Karpas-422 (cell line): ENCODE results near the gene DZIP1L. TPM values are rescaled to one million over a fixed set of nuclear protein-coding genes. Genes with fewer than 3 reads are reported as not detected.

Experiments
- DNase-seq: peaks from one replicate; pipeline ENCODE4 v3.0.0-alpha.2; 2015
- H2AFZ ChIP-seq: fragments of 200-600 bp; sonication (generic); 2 replicates; pipeline ENCODE4 v1.6.1; 2014; ENCODE audit warnings: antibody characterized with exemption, low read length, mixed read lengths
- H3K27ac ChIP-seq: fragments of 200-600 bp; sonication (generic); 2 replicates; pipeline ENCODE4 v1.5.1; 2014; ENCODE audit warnings: mild to moderate bottlenecking, low read length, moderate library complexity
- H3K27me3 ChIP-seq: fragments of 200-600 bp; sonication (generic); 2 replicates; pipeline ENCODE4 v1.6.1; 2014; ENCODE audit warnings: low read length, mixed read lengths
- H3K36me3 ChIP-seq: fragments of 200-600 bp; sonication (generic); 2 replicates; pipeline ENCODE4 v1.6.1; 2014; ENCODE audit warnings: low read length, mixed read lengths; ENCODE audit not compliant: insufficient read depth
- H3K4me1 ChIP-seq: fragments of 200-600 bp; sonication (generic); 2 replicates; pipeline ENCODE4 v1.6.1; 2014; ENCODE audit warnings: mild to moderate bottlenecking, low read length, mixed read lengths
- H3K4me2 ChIP-seq: fragments of 200-600 bp; sonication (generic); 2 replicates; pipeline ENCODE4 v1.6.1; 2014; ENCODE audit warnings: low read length, low read depth, mild to moderate bottlenecking; ENCODE audit not compliant: poor library complexity, severe bottlenecking
- H3K4me3 ChIP-seq: fragments of 200-600 bp; sonication (generic); 2 replicates; pipeline ENCODE4 v1.5.1; 2014; ENCODE audit warnings: mild to moderate bottlenecking, antibody characterized with exemption, low read length, mixed read lengths
- H3K79me2 ChIP-seq: fragments of 200-600 bp; sonication (generic); 2 replicates; pipeline ENCODE4 v1.6.1; 2014; ENCODE audit warnings: mild to moderate bottlenecking, low read length, mixed read lengths
- H3K9ac ChIP-seq: fragments of 200-600 bp; sonication (generic); 2 replicates; pipeline ENCODE4 v1.6.0; 2014; ENCODE audit warnings: low read length
- H3K9me2 ChIP-seq: fragments of 200-600 bp; sonication (generic), shearing (Covaris generic); replicated peaks from 2 replicates; pipeline ENCODE4 v1.6.0; 2014; ENCODE audit warnings: mild to moderate bottlenecking, low read length, moderate library complexity; ENCODE audit not compliant: insufficient read depth
- H3K9me3 ChIP-seq: fragments of 300-700, 200-600 bp; sonication (generic); 2 replicates; pipeline ENCODE4 v1.6.1; 2014; ENCODE audit warnings: low read length, mixed read lengths
- H4K20me1 ChIP-seq: fragments of 200-600 bp; sonication (generic); 2 replicates; pipeline ENCODE4 v1.6.1; 2014; ENCODE audit warnings: mild to moderate bottlenecking, antibody characterized with exemption, low read length, low read depth; ENCODE audit not compliant: insufficient read depth
- total RNA-seq: library from RNA; depleted of rRNA; stranded (reverse); fragments of >200 nt; shearing (Covaris generic); gene quantifications from 2 replicates; pipeline ENCODE4 v1.2.3, GENCODE V29; 2014; ENCODE audit warnings: low replicate concordance

Gene DZIP1L
- total RNA-seq, 1 experiment from 2014 or later, result not detected

DNA sequence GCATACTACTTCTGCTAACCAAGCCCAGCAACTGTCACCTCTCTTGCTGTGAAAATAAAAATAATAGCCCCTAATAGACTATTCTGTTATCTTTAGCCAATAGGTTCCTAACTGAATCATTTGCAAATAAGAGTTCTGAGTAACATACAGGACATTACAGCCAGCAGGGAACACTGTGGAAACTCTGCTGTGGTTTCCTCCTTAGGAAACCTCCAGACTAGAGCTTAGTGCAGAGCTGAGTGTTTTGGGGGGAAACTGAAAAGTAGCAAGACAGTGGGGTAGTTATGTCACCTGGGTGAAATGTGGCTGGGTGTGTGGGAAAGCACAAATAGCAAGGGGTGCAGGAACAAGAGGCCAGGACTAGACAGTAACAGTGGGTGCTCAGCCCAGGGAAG, 32.4 kb downstream of the DZIP1L start:
- DNase-seq, result no peak
- Histone ChIP-seq H2AFZ (no peak overlapping the region), H3K4me3 (no peak overlapping the region), H3K9me2 (no peaks in the 10 kb centered on the region), H3K36me3 (no peaks in the 10 kb centered on the region), H4K20me1 (no peaks in the 10 kb centered on the region), H3K4me1 (no peaks in the 10 kb centered on the region), H3K9me3 (no peaks in the 10 kb centered on the region), H3K4me2 (no peak overlapping the region), H3K27ac (no peak overlapping the region), H3K79me2 (no peaks in the 10 kb centered on the region), H3K9ac (no peak overlapping the region), H3K27me3 (no peaks in the 10 kb centered on the region; the same call in 1 of the 2 replicates)

- Histone ChIP-seq H3K27me3 (no peaks in the 10 kb centered on the region; the same call in 1 of the 2 replicates), H4K20me1 (no peaks in the 10 kb centered on the region), H3K36me3 (no peaks in the 10 kb centered on the region), H3K4me1 (no peaks in the 10 kb centered on the region), H3K9ac (no peak overlapping the region), H3K27ac (no peak overlapping the region), H2AFZ (no peak overlapping the region), H3K4me3 (no peak overlapping the region), H3K9me3 (no peaks in the 10 kb centered on the region), H3K9me2 (no peaks in the 10 kb centered on the region), H3K4me2 (no peak overlapping the region), H3K79me2 (no peaks in the 10 kb centered on the region)
- no peak for DNase-seq
These were observed 33.1 kb downstream of the DZIP1L start for GRCh38 chr3:138082085-138082991.

- no peak overlapping the region for H3K4me2 ChIP-seq
- H3K79me2 ChIP-seq, result no peaks in the 10 kb centered on the region
- H3K27me3 ChIP-seq, result no peaks in the 10 kb centered on the region; the same call in 1 of the 2 replicates
- H3K4me1 ChIP-seq, result no peaks in the 10 kb centered on the region
- no peaks in the 10 kb centered on the region for H4K20me1 ChIP-seq
- no peak overlapping the region for H2AFZ ChIP-seq
- no peaks in the 10 kb centered on the region for H3K9me2 ChIP-seq
- no peaks in the 10 kb centered on the region for H3K9me3 ChIP-seq
- H3K4me3 ChIP-seq, result no peak overlapping the region
- no peak overlapping the region for H3K9ac ChIP-seq
- no peak overlapping the region for H3K27ac ChIP-seq
- no peak for DNase-seq
- H3K36me3 ChIP-seq, result no peaks in the 10 kb centered on the region
These were observed 33.9 kb downstream of the DZIP1L start for GRCh38 chr3:138081371-138082084.

DNA sequence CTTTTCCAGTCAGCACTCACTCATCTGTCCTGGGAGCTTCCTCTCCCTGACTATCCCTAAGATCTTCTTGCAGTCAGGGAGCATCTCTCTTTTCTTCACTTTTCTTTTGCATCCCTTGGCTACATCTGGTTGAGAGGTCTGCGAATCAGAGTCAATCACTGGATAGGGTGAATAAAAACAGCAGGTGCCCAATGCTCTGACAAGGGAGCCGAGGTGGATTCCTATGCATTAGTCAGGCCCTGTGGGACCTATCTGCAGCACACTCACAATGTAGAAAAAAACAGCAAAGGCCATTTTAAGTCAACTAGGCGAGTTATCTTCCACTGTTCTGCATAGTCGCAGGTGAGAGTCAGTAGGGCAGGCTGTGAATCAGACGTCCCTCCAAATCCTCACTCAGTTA, 35.5 kb downstream of the DZIP1L start:
- no peak for DNase-seq
- H3K9ac ChIP-seq, result no peak overlapping the region
- no peaks in the 10 kb centered on the region for H3K9me2 ChIP-seq
- no peak overlapping the region for H3K4me2 ChIP-seq
- no peaks in the 10 kb centered on the region for H3K4me1 ChIP-seq
- H3K27me3 ChIP-seq, result no peaks in the 10 kb centered on the region; the same call in 1 of the 2 replicates
- no peaks in the 10 kb centered on the region for H3K79me2 ChIP-seq
- no peak overlapping the region for H3K4me3 ChIP-seq
- no peak overlapping the region for H3K27ac ChIP-seq
- no peak overlapping the region for H2AFZ ChIP-seq
- no peaks in the 10 kb centered on the region for H3K36me3 ChIP-seq
- H4K20me1 ChIP-seq, result no peaks in the 10 kb centered on the region
- no peaks in the 10 kb centered on the region for H3K9me3 ChIP-seq

DNA sequence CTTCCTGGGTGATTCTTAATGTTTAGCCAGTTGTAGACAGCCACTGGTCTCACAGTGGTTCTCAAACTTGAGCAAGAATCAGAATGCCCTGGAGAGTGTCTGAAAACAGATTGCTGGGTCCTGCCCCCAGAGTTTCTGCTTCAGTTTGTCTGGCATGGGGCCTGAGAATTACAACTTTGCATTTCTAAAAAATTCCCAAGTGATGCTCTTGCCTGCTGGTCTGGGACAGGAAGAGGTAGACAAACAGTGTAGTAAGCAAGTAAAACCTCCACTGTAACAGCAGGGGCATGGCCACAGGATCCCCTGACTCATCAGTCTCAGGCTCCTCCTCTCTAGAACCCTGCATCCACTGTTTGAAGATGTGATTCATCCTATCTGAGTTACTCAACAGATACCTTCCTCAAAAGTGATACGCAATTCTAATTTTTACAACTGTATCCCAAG, 36.5 kb downstream of the DZIP1L start:
- no peak for DNase-seq
- H4K20me1 ChIP-seq, result no peaks in the 10 kb centered on the region
- H3K9me2 ChIP-seq, result no peaks in the 10 kb centered on the region
- H2AFZ ChIP-seq, result no peak overlapping the region
- no peak overlapping the region for H3K27ac ChIP-seq
- H3K27me3 ChIP-seq, result no peaks in the 10 kb centered on the region; the same call in 1 of the 2 replicates
- no peak overlapping the region for H3K4me2 ChIP-seq
- no peaks in the 10 kb centered on the region for H3K36me3 ChIP-seq
- H3K79me2 ChIP-seq, result no peaks in the 10 kb centered on the region
- no peaks in the 10 kb centered on the region for H3K9me3 ChIP-seq
- H3K4me1 ChIP-seq, result no peaks in the 10 kb centered on the region
- no peak overlapping the region for H3K4me3 ChIP-seq
- no peak overlapping the region for H3K9ac ChIP-seq

GRCh38 chr3:138078096-138078495, 37.3 kb downstream of the DZIP1L start:
- Histone ChIP-seq H3K27ac (no peak overlapping the region), H2AFZ (no peak overlapping the region), H3K4me2 (no peak overlapping the region), H3K9me2 (no peaks in the 10 kb centered on the region), H3K27me3 (no peaks in the 10 kb centered on the region; the same call in 1 of the 2 replicates), H3K9ac (no peak overlapping the region), H3K4me3 (no peak overlapping the region), H3K4me1 (no peaks in the 10 kb centered on the region), H3K79me2 (no peaks in the 10 kb centered on the region), H3K9me3 (no peaks in the 10 kb centered on the region), H3K36me3 (no peaks in the 10 kb centered on the region), H4K20me1 (no peaks in the 10 kb centered on the region)
- no peak for DNase-seq

GRCh38 chr3:138072796-138073195, 42.6 kb downstream of the DZIP1L start:
- DNase-seq, result no peak
- Histone ChIP-seq H3K4me2 (no peak overlapping the region), H2AFZ (no peak overlapping the region), H3K9ac (no peak overlapping the region), H3K4me1 (no peaks in the 10 kb centered on the region), H4K20me1 (no peaks in the 10 kb centered on the region), H3K9me3 (no peaks in the 10 kb centered on the region), H3K9me2 (no peaks in the 10 kb centered on the region), H3K79me2 (no peaks in the 10 kb centered on the region), H3K27me3 (no peaks in the 10 kb centered on the region), H3K27ac (no peak overlapping the region), H3K4me3 (no peak overlapping the region), H3K36me3 (no peaks in the 10 kb centered on the region)

- Histone ChIP-seq H2AFZ (no peak overlapping the region), H3K4me1 (no peaks in the 10 kb centered on the region), H3K27ac (no peak overlapping the region), H3K4me2 (no peak overlapping the region), H3K27me3 (no peaks in the 10 kb centered on the region), H3K9me2 (no peaks in the 10 kb centered on the region), H3K9me3 (no peaks in the 10 kb centered on the region), H3K79me2 (no peaks in the 10 kb centered on the region), H3K36me3 (no peaks in the 10 kb centered on the region), H4K20me1 (no peaks in the 10 kb centered on the region), H3K4me3 (no peak overlapping the region), H3K9ac (no peak overlapping the region)
- DNase-seq, result no peak
These were observed 45.4 kb downstream of the DZIP1L start for GRCh38 chr3:138070006-138070405.
